Activated naive CD8-positive, alpha-beta T cell treated with anti-CD3 and anti-CD28 coated beads, Interleukin-2, amount 50 U/mL, for 16 hours (primary cell): ENCODE data around the gene STXBP3.
"Not testable (repeated sequence)": the region's sequence is repeated elsewhere in the genome, so short reads cannot be mapped to it uniquely, and the experiment has no call there.

Experiments
- DNase-seq: peaks from one replicate; pipeline ENCODE4 v3.0.0-alpha.2; 2020; ENCODE audit warnings: low read depth, low spot score

Gene STXBP3

GRCh38 chr1:108729481-108729880, 17.0 kb upstream of the STXBP3 start:
- DNase-seq, result no peak

- DNase-seq, result no peak
Observed at GRCh38 chr1:108732398-108732797, 14.1 kb upstream of the STXBP3 start.

- DNase-seq, result no peak
Observed at GRCh38 chr1:108734171-108734865, 12.2 kb upstream of the STXBP3 start.

- DNase-seq, result no peak
Observed at GRCh38 chr1:108742253-108742652, 4.2 kb upstream of the STXBP3 start.

GRCh38 chr1:108745980-108746381, 493 bp upstream of the STXBP3 start:
- no peak for DNase-seq

- DNase-seq, result no peak
Observed at GRCh38 chr1:108747171-108747850, 837 bp downstream of the STXBP3 start.

- DNase-seq, result no peak
Observed at GRCh38 chr1:108747898-108748297, 1.4 kb downstream of the STXBP3 start.

GRCh38 chr1:108749081-108749480, 2.6 kb downstream of the STXBP3 start:
- no peak for DNase-seq

- DNase-seq, result no peak
Observed at GRCh38 chr1:108750476-108751181, 4.2 kb downstream of the STXBP3 start.

- DNase-seq, result no peak
Observed at GRCh38 chr1:108753363-108753762, 6.9 kb downstream of the STXBP3 start.

GRCh38 chr1:108758796-108759195, 12.3 kb downstream of the STXBP3 start:
- no peak for DNase-seq

GRCh38 chr1:108767115-108767514, 20.6 kb downstream of the STXBP3 start:
- no peak for DNase-seq

GRCh38 chr1:108767708-108768107, 21.2 kb downstream of the STXBP3 start:
- no peak for DNase-seq

- DNase-seq, result no peak
Observed at GRCh38 chr1:108777839-108778238, 31.4 kb downstream of the STXBP3 start.

GRCh38 chr1:108779455-108779854, 33.0 kb downstream of the STXBP3 start:
- no peak for DNase-seq

- no peak for DNase-seq
Observed at GRCh38 chr1:108780937-108781574, 34.6 kb downstream of the STXBP3 start.

- not testable (repeated sequence) for DNase-seq
Observed at GRCh38 chr1:108781575-108781944, 35.1 kb downstream of the STXBP3 start.

GRCh38 chr1:108785264-108785663, 38.8 kb downstream of the STXBP3 start:
- DNase-seq, result no peak

GRCh38 chr1:108785880-108786279, 39.4 kb downstream of the STXBP3 start:
- no peak for DNase-seq

- DNase-seq, result no peak
Observed at GRCh38 chr1:108791790-108792189, 45.3 kb downstream of the STXBP3 start.

- no peak for DNase-seq
Observed at GRCh38 chr1:108792420-108792819, 45.9 kb downstream of the STXBP3 start.

- DNase-seq, result no peak
Observed at GRCh38 chr1:108799001-108799400, 52.5 kb downstream of the STXBP3 start.
